Measurements from ENCODE around the gene CCNY. TPM values are rescaled to one million over a fixed set of nuclear protein-coding genes. Genes with fewer than 3 reads are reported as not detected.
A peak's percentile ranks its signal among the peaks of the same experiment; 100 is the strongest.

Gene CCNY
- total RNA-seq, 6 experiments from 2014 or later: 22.4 to 49.2 (median 41.4) TPM

DNA sequence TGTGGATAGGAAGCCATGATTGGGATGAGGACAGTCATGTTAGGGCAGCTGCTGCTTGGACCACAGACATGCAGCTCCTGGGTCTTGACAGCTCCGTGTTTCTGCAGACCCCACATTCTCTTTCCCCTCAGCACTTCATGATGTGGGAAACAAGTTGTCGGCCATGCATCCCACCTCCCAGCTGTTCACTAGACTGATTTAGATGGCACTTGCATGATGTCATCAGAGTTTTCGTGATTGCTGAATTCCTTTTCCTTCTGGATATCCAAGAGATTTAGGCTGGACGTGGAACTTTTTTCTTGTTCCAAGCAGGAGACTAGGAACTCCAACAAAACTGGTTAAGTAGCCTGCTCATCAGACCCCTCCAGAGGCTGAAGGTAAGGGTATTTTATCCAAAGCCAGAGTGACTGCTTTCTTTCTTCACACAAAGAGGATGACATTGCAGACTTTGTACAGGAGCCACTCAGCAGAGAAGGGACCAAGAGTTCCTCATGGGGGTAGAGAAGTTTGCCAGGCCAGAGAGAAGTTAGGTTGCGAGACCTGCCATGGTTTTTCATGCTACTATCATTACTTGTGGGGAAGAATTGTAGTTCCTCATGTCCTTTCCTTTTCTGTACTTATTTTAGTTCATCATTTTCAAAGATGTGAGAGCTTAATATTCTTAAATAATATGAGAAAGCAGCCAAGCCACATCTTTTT lies 151.2 kb downstream of the CCNY start:
- Histone ChIP-seq H3K4me3 (no peak overlapping the region), H3K27ac (no peak overlapping the region), H3K27me3 (no peaks in the 10 kb centered on the region), H3K4me1 (peaks cover 0 to 9% (median 0%) of the 10 kb centered on the region in 4 donors), H3K9me3 (no peaks in the 10 kb centered on the region), H3K36me3 (no peaks in the 10 kb centered on the region)
- ATAC-seq (peak; percentile 35 to 53 (median 42)), DNase-seq (no peak)
- no peak for TF ChIP-seq POLR2A (IDR thresholded peaks at IDR 0.05)
- TF ChIP-seq, protein P1, sequence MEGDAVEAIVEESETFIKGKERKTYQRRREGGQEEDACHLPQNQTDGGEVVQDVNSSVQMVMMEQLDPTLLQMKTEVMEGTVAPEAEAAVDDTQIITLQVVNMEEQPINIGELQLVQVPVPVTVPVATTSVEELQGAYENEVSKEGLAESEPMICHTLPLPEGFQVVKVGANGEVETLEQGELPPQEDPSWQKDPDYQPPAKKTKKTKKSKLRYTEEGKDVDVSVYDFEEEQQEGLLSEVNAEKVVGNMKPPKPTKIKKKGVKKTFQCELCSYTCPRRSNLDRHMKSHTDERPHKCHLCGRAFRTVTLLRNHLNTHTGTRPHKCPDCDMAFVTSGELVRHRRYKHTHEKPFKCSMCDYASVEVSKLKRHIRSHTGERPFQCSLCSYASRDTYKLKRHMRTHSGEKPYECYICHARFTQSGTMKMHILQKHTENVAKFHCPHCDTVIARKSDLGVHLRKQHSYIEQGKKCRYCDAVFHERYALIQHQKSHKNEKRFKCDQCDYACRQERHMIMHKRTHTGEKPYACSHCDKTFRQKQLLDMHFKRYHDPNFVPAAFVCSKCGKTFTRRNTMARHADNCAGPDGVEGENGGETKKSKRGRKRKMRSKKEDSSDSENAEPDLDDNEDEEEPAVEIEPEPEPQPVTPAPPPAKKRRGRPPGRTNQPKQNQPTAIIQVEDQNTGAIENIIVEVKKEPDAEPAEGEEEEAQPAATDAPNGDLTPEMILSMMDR (IDR thresholded peaks at IDR 0.05): no peak
- 88% methylated on average over 4 of the region's 5 CpGs for WGBS (ENCODE audit: insufficient coverage, low coverage, low lambda C conversion rate, missing lambda C conversion rate)
- intact Hi-C loops (cut with DNase I): no loop called here

DNA sequence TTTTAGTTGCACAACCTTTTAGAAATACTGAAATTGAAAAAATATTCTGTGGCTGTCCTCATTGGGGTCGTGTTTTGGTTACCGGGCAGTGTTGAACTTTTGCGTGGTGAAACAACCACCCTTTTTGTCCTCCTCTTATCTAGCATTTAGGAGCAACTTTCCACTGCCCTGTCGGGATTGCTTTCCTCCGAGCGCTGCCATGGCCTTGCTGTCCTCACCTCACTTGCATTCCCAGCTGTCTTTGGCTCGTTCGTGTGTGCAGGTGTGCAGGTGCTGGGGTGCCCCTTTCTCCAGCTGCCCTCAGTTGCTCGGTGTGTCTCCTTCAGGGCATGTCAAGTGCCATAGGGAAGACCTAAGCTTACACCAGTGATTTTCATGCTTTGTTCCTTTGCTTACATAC lies 151.9 kb downstream of the CCNY start:
- Histone ChIP-seq H3K9me3 (no peaks in the 10 kb centered on the region), H3K4me3 (no peak overlapping the region), H3K27me3 (no peaks in the 10 kb centered on the region), H3K4me1 (peaks cover 0 to 9% (median 0%) of the 10 kb centered on the region in 4 donors), H3K27ac (no peak overlapping the region), H3K36me3 (no peaks in the 10 kb centered on the region)
- ATAC-seq: no peak
- intact Hi-C loops (cut with DNase I): no loop called here
- TF ChIP-seq, protein P1 (IDR thresholded peaks at IDR 0.05): no peak
- TF ChIP-seq POLR2A (IDR thresholded peaks at IDR 0.05): no peak
- no peak for DNase-seq
- whole genome bisulfite sequencing (ENCODE audit: insufficient coverage, low coverage, low lambda C conversion rate, missing lambda C conversion rate): 96% methylated on average over 5 of the region's 9 CpGs

DNA sequence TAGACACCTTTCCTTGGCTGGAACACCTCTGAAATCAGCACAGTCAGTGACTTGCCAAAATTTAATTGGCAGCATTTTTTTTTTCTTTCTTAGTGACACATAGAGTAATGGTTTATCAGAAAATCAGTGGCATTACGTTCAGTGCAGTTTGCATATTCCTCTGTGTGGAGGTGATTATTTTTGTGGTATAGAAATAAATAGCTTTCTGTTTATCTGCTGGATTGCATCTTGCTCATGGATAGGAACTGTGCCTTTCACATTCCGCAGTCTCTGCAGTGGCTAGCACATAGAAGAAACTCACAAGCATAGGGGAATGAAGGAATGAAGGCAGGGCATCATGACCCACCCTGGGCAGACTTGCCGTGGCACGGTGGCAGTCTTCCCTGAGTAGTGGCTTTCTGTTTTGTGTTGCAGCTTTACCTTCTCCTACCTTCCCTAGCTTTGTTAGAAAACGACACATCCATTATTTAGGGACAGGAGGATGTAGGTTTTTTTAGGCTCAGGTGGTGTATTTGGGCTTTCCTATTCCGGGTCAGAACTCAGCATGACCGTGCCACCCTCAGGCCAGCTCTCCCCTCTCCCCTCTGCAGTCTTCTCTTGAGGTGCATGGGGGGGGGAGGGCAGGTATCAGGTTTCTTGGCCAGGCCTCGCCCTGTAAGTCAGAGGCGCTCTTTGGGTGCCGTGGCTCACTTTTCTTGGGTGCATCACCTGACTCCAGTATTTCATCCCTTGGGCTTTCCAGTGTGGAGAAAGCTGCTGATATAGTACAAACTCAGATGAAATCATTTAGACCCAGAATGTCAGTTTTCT lies 156.3 kb downstream of the CCNY start:
- DNase-seq (no peak), ATAC-seq (no peak)
- 72% methylated on average over 4 of the region's 10 CpGs for WGBS (ENCODE audit: insufficient coverage, low coverage, low lambda C conversion rate, missing lambda C conversion rate)
- no peaks in the 10 kb centered on the region for H3K9me3 ChIP-seq
- no peak overlapping the region for H3K4me3 ChIP-seq
- no peaks in the 10 kb centered on the region for H3K27me3 ChIP-seq
- TF ChIP-seq, protein P1 (IDR thresholded peaks at IDR 0.05): no peak
- no peak for TF ChIP-seq POLR2A (IDR thresholded peaks at IDR 0.05)
- H3K36me3 ChIP-seq: no peaks in the 10 kb centered on the region
- intact Hi-C loops (cut with DNase I): no loop called here
- H3K4me1 ChIP-seq: peaks cover 0 to 23% (median 6%) of the 10 kb centered on the region in 4 donors
- no peak overlapping the region for H3K27ac ChIP-seq

DNA sequence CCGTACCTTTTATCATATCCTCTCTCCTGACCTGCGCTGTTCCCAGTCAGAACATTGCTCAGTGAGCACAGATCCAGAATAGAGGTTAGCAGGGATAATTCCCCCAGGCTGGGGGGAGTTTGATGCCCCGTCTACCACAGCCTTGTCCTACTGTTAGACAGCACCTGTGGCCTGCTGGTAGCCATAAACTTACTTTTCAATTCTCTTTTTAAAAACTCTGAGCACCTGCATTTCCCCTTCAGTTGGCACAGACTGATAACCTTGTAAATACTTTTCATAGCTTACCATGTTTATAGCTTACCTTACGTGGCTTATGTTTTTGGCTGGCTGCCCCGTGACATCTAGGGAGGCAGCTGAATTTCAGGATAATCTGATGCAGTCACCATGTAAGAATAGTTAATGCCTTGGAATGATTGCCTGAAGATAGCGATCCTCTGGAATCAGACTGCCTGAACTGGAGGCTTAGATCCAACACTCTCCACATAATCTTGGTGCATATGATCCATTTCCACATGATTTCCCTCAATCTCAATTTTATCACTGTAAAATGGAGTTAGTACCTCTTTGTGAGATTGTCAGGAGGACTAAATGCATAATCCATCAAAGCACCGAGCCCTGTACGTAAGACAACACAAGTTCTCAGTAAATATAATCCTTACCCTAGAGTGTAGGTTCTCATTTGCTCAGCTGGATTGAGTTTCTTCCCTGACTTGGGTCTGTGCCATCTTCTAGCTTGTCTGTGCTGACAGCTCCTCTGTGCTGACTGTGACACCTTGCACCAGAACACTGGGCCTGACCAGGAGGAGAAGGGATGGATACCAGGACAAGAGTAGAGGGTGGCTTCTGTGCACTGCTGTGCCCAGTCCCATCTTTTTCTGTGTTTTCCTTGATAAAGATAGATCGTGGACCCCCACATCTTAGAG lies 157.1 kb downstream of the CCNY start:
- no peak overlapping the region for H3K4me3 ChIP-seq
- no peaks in the 10 kb centered on the region for H3K27me3 ChIP-seq
- no peaks in the 10 kb centered on the region for H3K36me3 ChIP-seq
- no peak for ATAC-seq
- no peaks in the 10 kb centered on the region for H3K9me3 ChIP-seq
- no peak overlapping the region for H3K27ac ChIP-seq
- no peak for DNase-seq
- 92% methylated on average over 8 of the region's 9 CpGs for WGBS (ENCODE audit: insufficient coverage, low coverage, low lambda C conversion rate, missing lambda C conversion rate)
- TF ChIP-seq POLR2A (IDR thresholded peaks at IDR 0.05): no peak
- TF ChIP-seq, protein P1 (IDR thresholded peaks at IDR 0.05): no peak
- intact Hi-C loops (cut with DNase I): no loop called here
- H3K4me1 ChIP-seq: peaks cover 0 to 23% (median 6%) of the 10 kb centered on the region in 4 donors
